Erythroblast (primary cell): Measurements from ENCODE around the gene FBXL16.

Experiments used
- DNase-seq, 2 experiments: peaks; one replicate each; lab custom pipeline; 2025; lab: John Stamatoyannopoulos, UW
- GATA1 ChIP-seq: IDR thresholded peaks from 2 replicates; pipeline ENCODE4 v1.6.1; 2011; ENCODE audit warnings: low read depth, mild to moderate bottlenecking, control low read depth, low read length, moderate library complexity
- POLR2A ChIP-seq: IDR thresholded peaks from 2 replicates; pipeline ENCODE4 v1.6.1; 2011; ENCODE audit warnings: mild to moderate bottlenecking, low read length

FBXL16 gene

GRCh38 chr16:648781-649589 is 56.6 kb downstream of the FBXL16 start, which contains the start of gene WDR90:
Gene WDR90 (plus strand): TSS chr16:649365. CDS start chr16:649417, 52 bp downstream.
- TF ChIP-seq POLR2A (peak; percentile 70), GATA1 (no peak)
- peak; percentile 95 to 96 for DNase-seq

DNA sequence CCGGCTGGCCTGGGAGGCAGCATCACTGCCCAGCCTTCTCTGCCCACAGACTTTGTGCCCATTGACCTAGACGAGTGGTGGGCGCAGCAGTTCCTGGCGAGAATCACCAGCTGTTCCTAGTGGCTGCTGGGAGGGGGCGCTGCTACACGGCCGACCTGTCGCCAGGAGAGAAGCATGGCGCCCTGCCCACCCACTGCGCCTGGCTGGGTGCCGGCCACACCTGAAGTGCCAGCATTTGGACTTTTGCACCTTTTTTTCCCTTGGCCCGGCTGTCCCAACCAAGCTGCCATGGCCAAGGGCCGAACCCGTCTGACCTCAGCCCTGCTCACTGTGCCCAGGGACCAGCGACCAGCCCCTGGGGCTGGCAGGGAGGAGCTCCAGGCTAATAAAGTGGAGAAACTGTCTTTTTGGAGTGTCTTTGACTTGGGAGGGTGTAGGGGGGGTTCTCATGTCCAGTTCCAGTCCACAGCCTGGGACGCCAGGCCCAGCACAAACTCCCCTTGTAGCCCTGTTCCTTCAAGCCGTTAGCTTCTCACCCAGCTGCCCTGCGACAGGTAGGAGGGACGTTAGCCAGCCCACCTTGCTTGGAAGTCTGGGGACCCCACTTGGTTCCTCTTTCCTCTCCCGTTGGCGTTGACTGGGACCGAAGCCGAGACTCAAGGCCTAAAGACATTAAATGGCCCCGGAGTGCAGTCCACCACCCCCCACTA is 57.4 kb downstream of the FBXL16 start:
- TF ChIP-seq POLR2A (no peak), GATA1 (no peak)
- DNase-seq = peak; percentile 59 to 61

GRCh38 chr16:647173-647902 is 58.3 kb downstream of the FBXL16 start:
- no peak for DNase-seq
- TF ChIP-seq POLR2A (no peak), GATA1 (no peak)

GRCh38 chr16:646679-647172 is 58.9 kb downstream of the FBXL16 start:
- no peak for TF ChIP-seq GATA1
- no peak for TF ChIP-seq POLR2A
- no peak for DNase-seq

DNA sequence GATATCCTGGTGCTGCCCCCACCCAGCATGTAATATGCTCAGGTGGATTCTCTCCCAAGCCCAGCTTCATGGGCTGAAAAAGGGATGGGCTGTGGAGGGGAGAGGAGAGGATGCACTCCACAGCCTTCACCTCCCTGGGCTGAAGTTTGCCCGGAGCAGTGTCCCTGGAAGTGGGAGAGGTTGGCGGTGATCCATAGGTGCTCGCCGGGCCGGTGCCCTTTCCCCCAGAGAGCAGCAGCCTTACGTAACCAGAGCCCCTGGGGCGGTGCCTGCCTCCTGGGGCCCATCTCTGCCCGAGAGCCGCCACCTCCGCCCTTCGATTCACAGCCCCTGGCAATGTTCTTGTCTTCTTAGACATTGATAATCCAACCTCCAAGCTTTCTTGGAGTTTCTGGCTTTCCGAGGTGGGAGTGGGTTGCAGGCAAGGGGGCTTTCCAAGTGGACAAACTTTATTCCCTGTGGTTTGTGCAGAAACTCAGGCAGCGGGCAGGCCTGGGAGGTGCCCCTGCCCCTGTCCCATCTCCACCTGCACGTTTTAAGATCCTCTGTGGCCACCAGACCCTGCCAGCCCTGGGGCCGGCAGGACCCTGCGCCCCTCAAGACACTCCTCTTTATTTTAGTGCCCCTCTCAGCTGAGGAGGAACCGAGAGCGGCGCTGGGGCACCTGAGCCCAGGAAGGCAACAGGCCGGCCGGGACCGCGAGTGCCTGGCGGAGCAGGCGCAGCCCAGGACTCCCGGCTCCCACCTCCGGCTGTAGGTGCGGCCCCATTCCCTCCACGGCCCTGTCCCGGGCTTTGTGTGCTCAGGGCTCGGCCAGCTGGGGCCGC is 59.5 kb downstream of the FBXL16 start:
- TF ChIP-seq GATA1 = no peak
- TF ChIP-seq POLR2A = no peak
- no peak for DNase-seq

DNA sequence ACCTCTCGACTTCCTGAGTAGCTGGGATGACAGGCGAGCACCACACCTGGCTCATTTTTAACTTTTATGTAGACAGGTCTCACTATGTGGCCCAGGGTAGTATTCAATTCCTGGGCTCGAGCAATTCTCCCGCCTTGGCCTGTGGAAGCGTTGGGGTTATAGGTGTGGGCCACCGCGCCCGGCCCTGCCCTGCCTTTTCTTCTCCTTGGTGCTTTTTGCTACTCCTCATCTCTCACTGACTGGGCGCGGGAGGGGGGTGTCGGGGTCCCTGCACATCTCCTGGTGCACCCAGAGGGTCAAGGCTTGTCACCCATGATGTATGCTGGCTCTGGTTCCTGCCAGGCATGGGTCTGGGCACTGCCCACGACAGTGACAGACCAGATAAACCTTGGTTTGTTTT is 61.0 kb downstream of the FBXL16 start:
- TF ChIP-seq POLR2A (no peak), GATA1 (no peak)
- DNase-seq = no peak

DNA sequence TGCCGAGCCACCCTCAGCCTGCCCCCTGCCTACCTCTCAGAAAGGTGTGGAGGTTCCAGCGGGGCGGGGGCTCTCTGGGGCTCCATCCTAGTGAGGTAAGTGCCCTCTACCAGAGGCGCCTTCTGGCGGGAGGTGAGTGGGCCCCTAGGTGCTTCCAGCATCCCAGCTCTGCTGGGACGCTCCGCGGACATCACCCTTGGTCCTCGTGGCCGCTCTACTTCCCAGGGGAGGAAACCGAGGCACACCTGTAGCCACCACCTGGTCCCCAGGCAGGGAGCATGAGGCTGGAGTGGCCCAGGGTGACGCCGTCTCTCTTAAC is 62.6 kb downstream of the FBXL16 start:
- no peak for TF ChIP-seq GATA1
- TF ChIP-seq POLR2A = no peak
- no peak for DNase-seq
